IMR-90 (cell line): ENCODE results near the gene CFH. TPM values are rescaled to one million over a fixed set of nuclear protein-coding genes. Genes with fewer than 3 reads are reported as not detected.

Source experiments
- ATAC-seq: fragments of 200-7000 bp; cut with Tn5 transposase; 2 replicates; pipeline ENCODE4 v1.9.1; 2020; ENCODE audit warnings: low read depth, mild to moderate bottlenecking, moderate library complexity
- BruUV-seq: library from RNA; stranded (reverse); fragments of 400-500 nt; replicated peaks from 2 replicates; lab custom pipeline; 2021; lab: Mats Ljungman, UMichigan
- CTCF ChIA-PET: fragments of 300-600 bp; formaldehyde crosslinking; extraction: SDS; loops from one replicate; lab custom pipeline; 2021; ENCODE audit warnings: antibody characterized with exemption; lab: Yijun Ruan, JAX
- POLR2A ChIA-PET: fragments of 300-600 bp; sonication (Branson Sonifier 250); formaldehyde crosslinking; loops from one replicate; lab custom pipeline; 2022; ENCODE audit warnings: antibody characterized with exemption; ENCODE audit not compliant: unreplicated experiment; lab: Charles Lee
- DNase-seq: peaks from one replicate; pipeline ENCODE4 v3.0.0; 2013
- H2AFZ ChIP-seq: replicated peaks from 2 replicates; pipeline ENCODE3; 2013; ENCODE audit warnings: low read length, mild to moderate bottlenecking; ENCODE audit not compliant: poor library complexity
- H2AK5ac ChIP-seq: 2 replicates; pipeline ENCODE4 v1.6.1; 2013; ENCODE audit warnings: low read depth, low read length, inconsistent platforms
- H2AK9ac ChIP-seq: replicated peaks from 2 replicates; pipeline ENCODE3; 2013; ENCODE audit warnings: mild to moderate bottlenecking, low read depth, low read length, moderate library complexity; ENCODE audit not compliant: poor library complexity
- H2BK120ac ChIP-seq: 2 replicates; pipeline ENCODE4 v1.6.1; 2013; ENCODE audit warnings: low read depth, low read length, inconsistent platforms
- H2BK15ac ChIP-seq: 3 replicates; pipeline ENCODE4 v1.6.1; 2013; ENCODE audit warnings: low read depth, low read length, inconsistent platforms
- H2BK20ac ChIP-seq: 2 replicates; pipeline ENCODE4 v1.6.1; 2013; ENCODE audit warnings: low read depth, mild to moderate bottlenecking, inconsistent platforms, low read length, moderate library complexity
- H2BK5ac ChIP-seq: 2 replicates; pipeline ENCODE4 v1.6.1; 2013; ENCODE audit warnings: mild to moderate bottlenecking, low read depth, low read length, inconsistent platforms; ENCODE audit not compliant: poor library complexity, severe bottlenecking
- H3K14ac ChIP-seq: replicated peaks from 2 replicates; pipeline ENCODE4 v1.6.1; 2013; ENCODE audit warnings: low read depth, low read length, inconsistent platforms
- H3K18ac ChIP-seq: 2 replicates; pipeline ENCODE4 v1.6.1; 2013; ENCODE audit warnings: low read depth, low read length, control low read depth
- H3K23ac ChIP-seq: 2 replicates; pipeline ENCODE4 v1.6.1; 2013; ENCODE audit warnings: low read depth, low read length, inconsistent platforms
- H3K27ac ChIP-seq: 2 replicates; pipeline ENCODE4 v1.5.1; 2013; ENCODE audit warnings: mild to moderate bottlenecking, control low read depth, low read length; ENCODE audit not compliant: insufficient read depth
- H3K27me3 ChIP-seq: 2 replicates; pipeline ENCODE4 v1.6.1; 2013; ENCODE audit warnings: low read length; ENCODE audit not compliant: control insufficient read depth, insufficient read depth
- H3K36me3 ChIP-seq: 2 replicates; pipeline ENCODE4 v1.6.1; 2013; ENCODE audit warnings: low read length, mixed read lengths; ENCODE audit not compliant: control insufficient read depth, insufficient read depth
- H3K4ac ChIP-seq: 2 replicates; pipeline ENCODE4 v1.6.1; 2013; ENCODE audit warnings: low read depth, low read length, inconsistent platforms
- H3K4me1 ChIP-seq: 2 replicates; pipeline ENCODE4 v1.6.1; 2013; ENCODE audit warnings: low read length, mixed read lengths; ENCODE audit not compliant: control insufficient read depth, insufficient read depth
- H3K4me2 ChIP-seq: 2 replicates; pipeline ENCODE4 v1.6.1; 2013; ENCODE audit warnings: low read depth, mild to moderate bottlenecking, control low read depth, low read length, moderate library complexity
- H3K4me3 ChIP-seq: 2 replicates; pipeline ENCODE4 v1.5.1; 2013; ENCODE audit warnings: low read depth, mild to moderate bottlenecking, control low read depth, low read length, moderate library complexity; ENCODE audit not compliant: insufficient read depth
- H3K56ac ChIP-seq: 2 replicates; pipeline ENCODE4 v1.6.1; 2013; ENCODE audit warnings: low read length, inconsistent platforms; ENCODE audit not compliant: insufficient read depth; ENCODE audit errors: extremely low read depth
- H3K79me1 ChIP-seq, 2 experiments: 2 replicates each; pipeline ENCODE4 v1.6.1; 2013; ENCODE audit warnings: low read length in 2 of 2, inconsistent platforms in 1 of 2, low read depth in 1 of 2
- H3K9ac ChIP-seq: 2 replicates; pipeline ENCODE4 v1.6.1; 2013; ENCODE audit warnings: low read depth, low read length, control low read depth
- H3K9me1 ChIP-seq: 2 replicates; pipeline ENCODE4 v1.6.1; 2013; ENCODE audit warnings: low read length, inconsistent platforms; ENCODE audit not compliant: insufficient read depth
- H3K9me3 ChIP-seq: 2 replicates; pipeline ENCODE4 v1.6.1; 2013; ENCODE audit warnings: low read length; ENCODE audit not compliant: control insufficient read depth, insufficient read depth
- H4K20me1 ChIP-seq: 2 replicates; pipeline ENCODE4 v1.6.1; 2013; ENCODE audit warnings: low read length, inconsistent platforms; ENCODE audit not compliant: insufficient read depth
- H4K5ac ChIP-seq: 2 replicates; pipeline ENCODE4 v1.6.1; 2013; ENCODE audit warnings: mild to moderate bottlenecking, low read depth, low read length, control low read depth
- H4K8ac ChIP-seq, 2 experiments: 2 replicates each; pipeline ENCODE4 v1.6.1; 2013; ENCODE audit warnings: low read depth in 2 of 2, low read length in 2 of 2, control low read depth in 1 of 2, inconsistent platforms in 1 of 2
- H4K91ac ChIP-seq: 2 replicates; pipeline ENCODE4 v1.6.1; 2013; ENCODE audit warnings: low read depth, low read length, inconsistent platforms; ENCODE audit not compliant: insufficient read depth
- BHLHE40 ChIP-seq: fragments of 150-350 bp; IDR thresholded peaks from 2 replicates; pipeline ENCODE4 v1.6.1; 2016; ENCODE audit warnings: mild to moderate bottlenecking, low read depth, low read length
- CEBPB ChIP-seq: IDR thresholded peaks from 2 replicates; pipeline ENCODE4 v1.6.1; 2012; ENCODE audit warnings: low read depth, low read length, improper control_type of control experiment
- CTCF ChIP-seq: conservative IDR thresholded peaks from 2 replicates; pipeline ENCODE4 v1.5.1; 2012; ENCODE audit warnings: mild to moderate bottlenecking, low read depth, low read length, improper control_type of control experiment
- FOS ChIP-seq: fragments of 150-350 bp; IDR thresholded peaks from 2 replicates; pipeline ENCODE4 v1.6.1; 2016; ENCODE audit warnings: low read depth, low read length
- MAFK ChIP-seq: IDR thresholded peaks from 2 replicates; pipeline ENCODE4 v1.6.1; 2012; ENCODE audit warnings: low read depth, low read length, improper control_type of control experiment
- MAZ ChIP-seq: IDR thresholded peaks from 2 replicates; pipeline ENCODE4 v1.6.1; 2012; ENCODE audit warnings: low read depth, mild to moderate bottlenecking, low read length, improper control_type of control experiment, moderate library complexity, borderline replicate concordance
- MXI1 ChIP-seq: IDR thresholded peaks from 2 replicates; pipeline ENCODE4 v1.6.1; 2012; ENCODE audit warnings: low read depth, mild to moderate bottlenecking, low read length, moderate library complexity, borderline replicate concordance
- NFE2L2 ChIP-seq: fragments of 150-350 bp; IDR thresholded peaks from 2 replicates; pipeline ENCODE4 v1.6.1; 2016; ENCODE audit warnings: low read depth, mild to moderate bottlenecking, low read length
- POLR2A ChIP-seq: IDR thresholded peaks from 2 replicates; pipeline ENCODE4 v1.6.1; 2012; ENCODE audit warnings: mild to moderate bottlenecking, low read depth, low read length
- RCOR1 ChIP-seq: IDR thresholded peaks from 2 replicates; pipeline ENCODE4 v1.6.1; 2012; ENCODE audit warnings: mild to moderate bottlenecking, low read length, improper control_type of control experiment; ENCODE audit not compliant: insufficient replicate concordance
- USF2 ChIP-seq: fragments of 150-350 bp; IDR thresholded peaks from 2 replicates; pipeline ENCODE4 v1.6.1; 2017; ENCODE audit warnings: mild to moderate bottlenecking, antibody characterized with exemption, low read length, low read depth
- WGBS, 2 experiments: methylation state at CpG; one replicate each; pipeline versions ENCODE4 v1.1.5 to v1.1.7; 2013; ENCODE audit warnings: missing lambda C conversion rate in 2 of 2; ENCODE audit not compliant: insufficient read length in 1 of 2; ENCODE audit errors: extremely low coverage in 2 of 2; 5-methylcytosine and 5-hydroxymethylcytosine counted together
- dilution Hi-C: fragments of 300-500 bp; cut with HindIII; formaldehyde crosslinking; loops from one replicate; pipeline ENCODE4 v1.14.3; 2018; ENCODE audit warnings: low sequenced_read_pairs; ENCODE audit not compliant: unreplicated experiment
- in situ Hi-C: fragments of 300-500 bp; cut with MboI; formaldehyde crosslinking; loops from 3 replicates; pipeline ENCODE4 v1.14.3; 2019; ENCODE audit warnings: low sequenced_read_pairs, inconsistent platforms, mixed read lengths
- intact Hi-C: fragments of 100-400 bp; cut with micrococcal nuclease; formaldehyde crosslinking; loops from 2 replicates; pipeline ENCODE4 v1.10.0; 2022
- polyA plus RNA-seq, 3 experiments: library from polyadenylated mRNA; depleted of rRNA; stranded (reverse); fragments of >200 nt; gene quantifications; 2 replicates each; pipeline ENCODE4 v1.2.3, GENCODE V29; 2012; ENCODE audit warnings: low replicate concordance in 1 of 3
- total RNA-seq: library from RNA; depleted of rRNA; stranded (reverse); fragments of >200 nt; gene quantifications from 2 replicates; pipeline ENCODE4 v1.2.3, GENCODE V29; 2012
- TF ChIP-seq, protein P1 (sequence below): fragments of 150-350 bp; IDR thresholded peaks from 2 replicates; pipeline ENCODE4 v1.6.1; 2016; ENCODE audit warnings: low read depth, mild to moderate bottlenecking, low read length, moderate library complexity, borderline replicate concordance

CFH gene
- total and polyA plus RNA-seq, 2 of the 4 experiments (the other 2 are of a cell fraction), result 6.3 to 12.1 TPM

DNA sequence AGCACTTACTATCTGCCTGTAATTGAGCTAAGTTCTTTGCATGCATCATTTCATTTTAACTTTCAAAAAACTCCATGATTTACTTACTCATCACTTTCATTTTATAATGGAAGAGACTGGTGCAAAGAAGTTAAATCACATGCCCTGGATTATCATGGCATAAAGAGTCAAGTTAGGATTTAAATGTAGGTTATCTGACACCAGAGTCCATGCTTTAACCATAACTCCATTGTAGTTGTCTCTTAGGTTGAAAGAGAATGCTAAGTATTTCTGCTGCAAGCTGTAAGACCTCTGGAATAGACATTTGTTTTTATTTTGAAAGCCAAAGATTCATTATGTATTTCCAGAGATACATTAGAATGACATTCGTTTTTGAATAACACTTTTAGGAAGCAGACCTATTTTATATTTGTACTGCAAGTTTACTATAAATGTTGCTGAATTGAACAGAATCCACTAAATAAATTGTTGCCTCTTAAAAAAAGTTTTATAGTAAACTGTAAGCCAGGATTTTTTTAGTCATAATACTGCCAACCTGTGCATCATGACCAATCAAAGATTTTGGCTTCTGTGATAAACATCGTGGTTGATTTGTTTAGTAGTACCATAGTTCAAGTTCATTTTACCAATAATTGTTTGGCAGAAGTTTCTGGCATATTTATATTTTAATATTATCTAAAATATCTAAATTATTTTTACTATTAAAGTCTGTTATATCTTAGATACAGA, 26.1 kb downstream of the CFH start:
- H3K27ac ChIP-seq, result no peak overlapping the region
- H3K18ac ChIP-seq, result no peak overlapping the region
- no peak overlapping the region for H3K14ac ChIP-seq
- H2BK15ac ChIP-seq, result no peak overlapping the region
- H2BK20ac ChIP-seq, result no peak overlapping the region
- no CpG with 5 or more reads among the region's 2 CpGs for WGBS, 2 experiments
- CTCF ChIA-PET, result interaction anchor here (0.5 kb wide), 1 partner anchor 414 kb away, joined by 3 read pairs; no protein-coding TSS in a partner anchor
- no peaks in the 10 kb centered on the region for H3K9me3 ChIP-seq
- H3K79me1 ChIP-seq, result no peaks in the 10 kb centered on the region
- no peak for TF ChIP-seq MAZ
- TF ChIP-seq, protein P1, sequence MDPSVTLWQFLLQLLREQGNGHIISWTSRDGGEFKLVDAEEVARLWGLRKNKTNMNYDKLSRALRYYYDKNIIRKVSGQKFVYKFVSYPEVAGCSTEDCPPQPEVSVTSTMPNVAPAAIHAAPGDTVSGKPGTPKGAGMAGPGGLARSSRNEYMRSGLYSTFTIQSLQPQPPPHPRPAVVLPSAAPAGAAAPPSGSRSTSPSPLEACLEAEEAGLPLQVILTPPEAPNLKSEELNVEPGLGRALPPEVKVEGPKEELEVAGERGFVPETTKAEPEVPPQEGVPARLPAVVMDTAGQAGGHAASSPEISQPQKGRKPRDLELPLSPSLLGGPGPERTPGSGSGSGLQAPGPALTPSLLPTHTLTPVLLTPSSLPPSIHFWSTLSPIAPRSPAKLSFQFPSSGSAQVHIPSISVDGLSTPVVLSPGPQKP, result no peak
- TF ChIP-seq MAFK, result no peak
- TF ChIP-seq NFE2L2, result no peak
- TF ChIP-seq CTCF, result no peak
- no peak for TF ChIP-seq MXI1
- no peak for TF ChIP-seq USF2
- TF ChIP-seq BHLHE40, result no peak
- no peak for TF ChIP-seq CEBPB
- TF ChIP-seq POLR2A, result no peak
- TF ChIP-seq FOS, result no peak
- TF ChIP-seq RCOR1, result no peak
- H4K5ac ChIP-seq, result no peak overlapping the region
- H2AFZ ChIP-seq, result no peak overlapping the region
- H3K4ac ChIP-seq, result no peak overlapping the region
- peak; percentile 22 for DNase-seq
- H2AK9ac ChIP-seq, result no peak overlapping the region
- H3K4me1 ChIP-seq, result peaks cover 3% of the 10 kb centered on the region; the same call in 1 of the 2 replicates
- H3K56ac ChIP-seq, result no peak overlapping the region
- in situ Hi-C loops, result no loop called here
- H3K23ac ChIP-seq, result no peak overlapping the region
- no peaks in the 10 kb centered on the region for H3K27me3 ChIP-seq
- no peak overlapping the region for H4K8ac ChIP-seq
- no peaks in the 10 kb centered on the region for H4K20me1 ChIP-seq
- no peak overlapping the region for H2BK120ac ChIP-seq
- intact Hi-C loops, result no loop called here
- dilution Hi-C loops, result no loop called here
- POLR2A ChIA-PET, result no interaction called here
- peaks cover 3% of the 10 kb centered on the region for H3K9me1 ChIP-seq
- peak overlapping the region; percentile 43; the same call in 1 of the 2 replicates for H3K4me2 ChIP-seq
- no peak overlapping the region for H2AK5ac ChIP-seq
- no peak overlapping the region for H4K91ac ChIP-seq
- no TSS peak for BruUV-seq
- H3K4me3 ChIP-seq, result no peak overlapping the region
- no peaks in the 10 kb centered on the region for H3K36me3 ChIP-seq
- ATAC-seq, result peak; percentile 48
- H2BK5ac ChIP-seq, result peak overlapping the region; percentile 71
- H3K9ac ChIP-seq, result no peak overlapping the region
